ENCODE results near the gene IMPA2.

GRCh38 chr18:12038082-12038638 lies 56.9 kb downstream of the IMPA2 start:
- TF ChIP-seq PKNOX1 (IDR thresholded peaks at IDR 0.05) = no peak
- TF ChIP-seq SP1 (IDR thresholded peaks at IDR 0.05) = no peak
- no peak for TF ChIP-seq ZNF384 (IDR thresholded peaks at IDR 0.05)

Measured in HEK293T (cell line).